KMS-11 (cell line): ENCODE measurements around the gene PPM1D.

Source experiments
- H2AFZ ChIP-seq: fragments of 200-600 bp; sonication (generic); 2 replicates; pipeline ENCODE4 v1.6.1; 2016; ENCODE audit warnings: antibody characterized with exemption, mixed run types, low read depth
- H3K27ac ChIP-seq: fragments of 200-600 bp; sonication (generic); 2 replicates; pipeline ENCODE4 v1.6.1; 2016; ENCODE audit warnings: mild to moderate bottlenecking, mixed run types
- H3K27me3 ChIP-seq: fragments of 200-600 bp; sonication (generic); 2 replicates; pipeline ENCODE4 v1.6.1; 2017; ENCODE audit warnings: mild to moderate bottlenecking, low read depth, mixed run types, moderate library complexity; ENCODE audit not compliant: insufficient read depth
- H3K36me3 ChIP-seq: fragments of 200-600 bp; sonication (generic); 2 replicates; pipeline ENCODE4 v1.6.1; 2017; ENCODE audit warnings: mild to moderate bottlenecking, mixed run types; ENCODE audit not compliant: insufficient read depth
- H3K4me1 ChIP-seq: fragments of 200-600 bp; sonication (generic); 2 replicates; pipeline ENCODE4 v1.6.1; 2016; ENCODE audit warnings: mild to moderate bottlenecking, low read depth, mixed run types; ENCODE audit not compliant: poor library complexity, severe bottlenecking
- H3K4me2 ChIP-seq: fragments of 200-600 bp; sonication (generic); 2 replicates; pipeline ENCODE4 v1.7.0; 2016; ENCODE audit warnings: mild to moderate bottlenecking, mixed run types
- H3K4me3 ChIP-seq: fragments of 200-600 bp; sonication (generic); IDR thresholded peaks from 2 replicates; pipeline ENCODE4 v1.6.1; 2017; ENCODE audit warnings: low read depth, low read length, mixed read lengths; ENCODE audit not compliant: insufficient read depth
- H3K79me2 ChIP-seq: fragments of 200-600 bp; sonication (generic); 2 replicates; pipeline ENCODE4 v1.6.1; 2016; ENCODE audit warnings: low read depth, mixed run types; ENCODE audit not compliant: insufficient read depth
- H3K9ac ChIP-seq: fragments of 200-600 bp; sonication (generic); 2 replicates; pipeline ENCODE4 v1.6.1; 2016; ENCODE audit warnings: mild to moderate bottlenecking, mixed run types
- H4K20me1 ChIP-seq: fragments of 200-600 bp; sonication (generic); 2 replicates; pipeline ENCODE4 v1.6.1; 2016; ENCODE audit warnings: mild to moderate bottlenecking, mixed run types; ENCODE audit not compliant: insufficient read depth
- TF ChIP-seq, protein P1 (sequence below): fragments of 200-600 bp; sonication (generic); conservative IDR thresholded peaks from 2 replicates; pipeline ENCODE4 v1.6.1; 2017; ENCODE audit warnings: low read depth, mild to moderate bottlenecking, antibody characterized with exemption, low read length, moderate library complexity, mixed read lengths

PPM1D gene

GRCh38 chr17:60579090-60579489 lies 20.9 kb upstream of the PPM1D start:
- Histone ChIP-seq H3K9ac (no peak overlapping the region), H3K27me3 (no peaks in the 10 kb centered on the region), H3K4me2 (no peak overlapping the region), H3K4me1 (no peaks in the 10 kb centered on the region), H3K27ac (no peak overlapping the region), H3K36me3 (no peaks in the 10 kb centered on the region), H4K20me1 (no peaks in the 10 kb centered on the region), H3K4me3 (no peak overlapping the region), H2AFZ (no peak overlapping the region), H3K79me2 (no peaks in the 10 kb centered on the region)
- TF ChIP-seq, protein P1, sequence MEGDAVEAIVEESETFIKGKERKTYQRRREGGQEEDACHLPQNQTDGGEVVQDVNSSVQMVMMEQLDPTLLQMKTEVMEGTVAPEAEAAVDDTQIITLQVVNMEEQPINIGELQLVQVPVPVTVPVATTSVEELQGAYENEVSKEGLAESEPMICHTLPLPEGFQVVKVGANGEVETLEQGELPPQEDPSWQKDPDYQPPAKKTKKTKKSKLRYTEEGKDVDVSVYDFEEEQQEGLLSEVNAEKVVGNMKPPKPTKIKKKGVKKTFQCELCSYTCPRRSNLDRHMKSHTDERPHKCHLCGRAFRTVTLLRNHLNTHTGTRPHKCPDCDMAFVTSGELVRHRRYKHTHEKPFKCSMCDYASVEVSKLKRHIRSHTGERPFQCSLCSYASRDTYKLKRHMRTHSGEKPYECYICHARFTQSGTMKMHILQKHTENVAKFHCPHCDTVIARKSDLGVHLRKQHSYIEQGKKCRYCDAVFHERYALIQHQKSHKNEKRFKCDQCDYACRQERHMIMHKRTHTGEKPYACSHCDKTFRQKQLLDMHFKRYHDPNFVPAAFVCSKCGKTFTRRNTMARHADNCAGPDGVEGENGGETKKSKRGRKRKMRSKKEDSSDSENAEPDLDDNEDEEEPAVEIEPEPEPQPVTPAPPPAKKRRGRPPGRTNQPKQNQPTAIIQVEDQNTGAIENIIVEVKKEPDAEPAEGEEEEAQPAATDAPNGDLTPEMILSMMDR = no peak

DNA sequence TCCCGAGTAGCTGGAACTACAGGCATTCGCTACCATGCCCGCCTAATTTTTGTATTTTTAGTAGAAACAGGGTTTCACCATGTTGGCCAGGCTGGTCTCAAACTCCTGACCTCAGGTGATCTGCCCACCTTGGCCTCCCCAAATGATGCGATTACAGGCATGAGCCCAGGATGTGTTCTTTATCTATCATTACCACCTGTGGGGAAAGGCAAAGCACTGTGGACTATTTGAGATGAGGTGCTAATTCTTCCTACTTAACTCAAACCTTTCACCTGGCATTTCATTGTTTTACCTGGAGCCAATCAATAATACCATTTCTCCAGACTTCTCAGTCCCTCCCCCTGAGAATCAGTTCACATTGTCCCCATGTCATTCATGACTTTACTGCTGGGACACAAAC lies 20.4 kb upstream of the PPM1D start:
- Histone ChIP-seq H3K79me2 (no peaks in the 10 kb centered on the region), H3K27ac (no peak overlapping the region), H3K27me3 (no peaks in the 10 kb centered on the region), H3K4me3 (no peak overlapping the region), H3K36me3 (no peaks in the 10 kb centered on the region), H2AFZ (no peak overlapping the region), H3K4me1 (no peaks in the 10 kb centered on the region), H3K4me2 (no peak overlapping the region), H4K20me1 (no peaks in the 10 kb centered on the region), H3K9ac (no peak overlapping the region)
- TF ChIP-seq, protein P1 = no peak

- no peaks in the 10 kb centered on the region for H3K79me2 ChIP-seq
- no peaks in the 10 kb centered on the region for H4K20me1 ChIP-seq
- no peak overlapping the region for H3K27ac ChIP-seq
- H3K4me2 ChIP-seq = no peak overlapping the region
- no peak overlapping the region for H2AFZ ChIP-seq
- H3K4me3 ChIP-seq = no peak overlapping the region
- no peaks in the 10 kb centered on the region for H3K36me3 ChIP-seq
- no peaks in the 10 kb centered on the region for H3K4me1 ChIP-seq
- no peak overlapping the region for H3K9ac ChIP-seq
- TF ChIP-seq, protein P1 = no peak
- H3K27me3 ChIP-seq = no peaks in the 10 kb centered on the region
Observed at GRCh38 chr17:60583008-60583407, 17.0 kb upstream of the PPM1D start.

- Histone ChIP-seq H3K4me1 (no peaks in the 10 kb centered on the region), H3K27me3 (no peaks in the 10 kb centered on the region), H4K20me1 (no peaks in the 10 kb centered on the region), H3K4me3 (no peak overlapping the region), H3K4me2 (no peak overlapping the region), H3K9ac (no peak overlapping the region), H2AFZ (no peak overlapping the region), H3K36me3 (no peaks in the 10 kb centered on the region), H3K79me2 (no peaks in the 10 kb centered on the region), H3K27ac (no peak overlapping the region)
- TF ChIP-seq, protein P1 = no peak
Observed at GRCh38 chr17:60585887-60586286, 14.1 kb upstream of the PPM1D start.
